HG03175 (cell line): ENCODE measurements around the gene CCDC3.
"Not testable (repeated sequence)": the region's sequence is repeated elsewhere in the genome, so short reads cannot be mapped to it uniquely, and the experiment has no call there.

Source experiments
- ATAC-seq: cut with Tn5 transposase; IDR thresholded peaks from one replicate; pipeline ENCODE4 v1.9.1; 2021; ENCODE audit warnings: mild to moderate bottlenecking, moderate library complexity; ENCODE audit not compliant: unreplicated experiment

CCDC3 gene

GRCh38 chr10:13001041-13001886 is at the start of gene CCDC3:
CCDC3 (minus strand) TSS chr10:13001713; CDS start chr10:13001570, 143 bp downstream.
- ATAC-seq = no peak

DNA sequence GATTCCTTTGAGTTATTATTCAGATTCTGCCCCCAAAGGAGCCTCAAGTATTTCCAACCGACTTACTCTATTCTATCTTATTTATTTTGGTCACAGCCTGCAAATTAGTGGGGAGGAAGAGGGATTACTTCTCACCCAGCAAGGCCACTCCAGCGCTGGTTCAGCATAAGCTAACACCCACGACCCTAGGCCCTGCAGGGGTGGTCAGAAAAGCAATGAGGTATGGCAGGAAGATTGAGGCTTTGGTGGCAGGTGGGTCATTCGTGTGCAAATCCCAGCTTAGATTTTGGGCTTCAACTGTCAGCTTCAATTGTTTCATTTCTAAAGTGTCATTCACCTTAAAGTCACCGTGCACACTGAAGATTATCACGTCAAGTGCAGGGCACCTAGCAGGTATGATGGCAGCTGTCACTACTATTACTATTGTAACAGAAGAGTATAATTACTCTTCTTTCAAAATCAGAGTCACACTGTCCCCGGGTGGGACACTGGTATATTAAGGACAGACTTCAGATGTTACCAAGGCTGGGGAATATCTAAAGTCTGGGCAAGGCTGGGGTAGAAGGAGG is 49.7 kb upstream of the CCDC3 start:
- no peak for ATAC-seq

DNA sequence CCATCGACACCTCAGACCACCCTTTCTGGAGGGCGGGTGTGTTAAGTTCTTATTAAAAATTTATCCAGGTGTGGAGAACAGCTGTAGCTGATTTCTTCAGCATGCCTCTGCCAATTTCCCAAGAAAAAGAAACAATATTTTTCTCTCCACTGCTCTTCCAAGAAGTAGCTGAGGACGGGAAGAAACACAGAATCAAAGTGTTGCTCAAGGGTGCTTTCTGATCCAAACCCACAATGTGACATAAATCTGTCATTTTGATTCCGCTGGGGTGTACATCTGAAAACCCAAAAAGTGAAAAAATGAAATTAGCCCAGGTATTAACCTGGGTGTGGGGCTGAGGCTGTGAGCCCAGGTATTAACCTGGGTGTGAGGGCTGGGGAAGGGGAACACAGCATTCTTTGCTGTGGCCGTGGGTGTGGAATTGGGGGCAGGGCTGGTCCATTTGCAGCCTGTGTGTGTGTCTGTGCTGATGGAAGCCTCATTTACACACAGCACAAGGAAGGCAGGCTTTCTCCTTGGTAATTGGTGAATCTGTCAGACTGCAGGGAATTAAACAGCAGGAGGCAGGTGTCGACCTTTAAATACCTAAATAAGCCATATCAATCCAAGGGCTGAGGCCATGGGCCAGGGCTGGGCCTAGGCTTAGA is 48.4 kb upstream of the CCDC3 start:
- ATAC-seq = no peak

DNA sequence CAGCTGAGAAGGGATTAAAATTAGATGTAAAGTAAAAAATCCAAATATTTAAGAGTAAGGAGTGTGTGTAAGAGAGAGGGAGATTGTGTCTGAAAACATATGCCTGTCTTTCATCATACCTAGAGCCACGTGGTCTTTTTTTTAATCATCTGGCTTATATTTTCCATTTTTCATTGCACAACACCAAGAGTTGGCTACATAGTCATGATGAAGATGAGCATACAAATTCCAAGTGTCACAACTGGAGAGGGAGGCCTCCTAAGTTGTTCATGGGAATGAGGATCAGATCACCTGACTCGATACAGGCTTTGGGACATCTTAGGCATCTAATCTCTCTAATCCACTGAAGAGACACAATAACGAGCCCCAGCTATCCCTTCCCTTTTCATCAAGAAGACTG is 47.2 kb upstream of the CCDC3 start:
- no peak for ATAC-seq

- ATAC-seq = no peak
These were observed 46.2 kb upstream of the CCDC3 start for GRCh38 chr10:13047529-13048206.

GRCh38 chr10:13046851-13047528 is 45.5 kb upstream of the CCDC3 start:
- ATAC-seq = no peak

GRCh38 chr10:13043520-13043919 is 42.0 kb upstream of the CCDC3 start:
- ATAC-seq = no peak

DNA sequence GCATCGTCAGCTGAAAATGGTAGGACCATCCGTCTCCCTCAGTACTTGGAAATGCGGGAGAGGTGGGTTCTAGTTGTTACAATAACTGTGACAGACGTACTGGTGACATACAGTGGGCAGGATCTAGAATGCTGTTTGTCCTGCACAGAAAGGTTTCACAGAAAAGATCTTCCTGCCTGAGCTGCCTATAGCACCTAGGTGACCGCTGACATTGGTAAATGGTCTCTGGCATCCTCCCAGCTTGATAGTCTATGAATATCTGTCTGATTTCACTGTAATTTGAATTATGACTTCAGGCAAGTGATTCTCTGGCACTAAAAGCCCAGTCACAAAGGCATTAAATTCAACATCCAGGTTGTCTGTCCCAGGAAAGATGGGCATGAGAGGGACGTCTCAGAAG is 38.2 kb upstream of the CCDC3 start:
- no peak for ATAC-seq

DNA sequence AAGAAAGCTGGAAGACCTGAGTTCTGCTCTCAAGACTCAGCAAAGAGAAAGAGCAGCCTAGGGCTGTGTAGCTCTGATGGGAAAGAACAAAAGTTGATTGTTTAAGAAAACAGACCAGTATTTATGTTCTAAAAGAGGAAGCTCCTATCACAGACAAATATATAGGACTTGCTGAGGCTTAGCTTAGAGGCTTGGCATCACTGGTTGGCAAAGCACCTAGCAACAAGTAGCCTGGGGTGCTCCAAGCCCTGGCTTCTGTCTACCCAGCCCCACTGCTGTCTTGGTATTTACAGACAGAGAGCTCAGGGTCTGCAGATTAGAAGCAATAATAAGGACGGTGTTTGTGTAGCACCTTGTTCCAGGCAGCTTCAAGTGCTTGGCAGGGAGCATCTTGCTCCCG is 36.9 kb upstream of the CCDC3 start:
- ATAC-seq = no peak

- no peak for ATAC-seq
These were observed 36.3 kb upstream of the CCDC3 start for GRCh38 chr10:13037832-13038231.

DNA sequence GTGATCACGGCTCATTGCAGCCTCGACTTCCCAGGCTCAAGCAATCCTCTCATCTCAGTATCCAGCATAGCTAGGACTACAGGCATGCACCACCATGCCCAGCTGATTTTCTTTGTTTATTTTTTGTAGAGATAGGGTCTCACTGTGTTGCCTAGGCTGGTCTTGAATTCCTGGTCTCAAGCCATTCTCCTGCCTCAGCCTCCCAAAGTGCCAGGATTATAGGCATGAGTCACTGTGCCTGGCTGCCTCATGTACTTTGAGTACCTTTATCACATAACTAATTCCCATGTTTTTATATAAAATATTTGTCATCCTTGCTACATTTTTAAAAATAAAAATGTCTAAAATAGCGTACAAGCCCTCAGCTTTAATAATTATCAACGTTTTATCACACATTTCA is 35.3 kb upstream of the CCDC3 start:
- ATAC-seq = no peak

DNA sequence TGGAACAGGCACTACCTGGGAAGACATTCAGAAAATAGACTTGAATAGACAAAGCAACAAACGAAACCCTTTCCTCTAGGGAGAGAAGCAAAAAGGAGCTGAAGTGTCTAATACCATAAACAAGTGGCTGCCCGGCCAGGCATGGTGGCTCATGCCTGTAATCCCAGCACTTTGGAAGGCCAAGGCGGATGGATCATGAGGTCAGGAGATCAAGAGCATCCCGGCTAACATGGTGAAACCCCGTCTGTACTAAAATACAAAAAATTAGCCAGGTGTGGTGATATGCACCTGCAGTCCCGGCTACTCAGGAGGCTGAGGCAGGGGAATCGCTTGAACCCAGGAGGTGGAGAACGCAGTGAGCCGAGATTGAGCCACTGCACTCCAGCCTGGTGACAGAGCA is 34.2 kb upstream of the CCDC3 start:
- ATAC-seq = not testable (repeated sequence)

DNA sequence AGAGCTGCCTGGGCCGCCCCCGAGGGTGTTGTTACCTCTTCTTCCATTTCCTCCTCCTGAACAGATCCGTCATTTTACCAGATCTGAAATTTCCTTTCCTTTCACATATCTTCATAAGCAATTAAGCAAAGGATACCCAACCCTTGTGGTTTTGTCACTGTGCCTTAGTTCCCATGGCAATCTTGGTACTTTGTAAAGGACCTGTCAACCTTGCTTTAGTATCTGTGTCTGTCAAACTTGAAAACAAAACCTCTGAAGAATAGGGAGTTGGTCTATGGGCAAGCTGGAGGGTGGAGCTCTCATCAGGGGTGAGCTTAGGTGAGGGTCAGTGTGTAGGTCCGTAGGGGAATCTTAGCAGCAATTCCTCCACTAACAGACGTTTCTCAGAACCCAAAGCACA is 25.4 kb upstream of the CCDC3 start:
- ATAC-seq = no peak

GRCh38 chr10:13023754-13024153 is 22.2 kb upstream of the CCDC3 start:
- ATAC-seq = no peak

DNA sequence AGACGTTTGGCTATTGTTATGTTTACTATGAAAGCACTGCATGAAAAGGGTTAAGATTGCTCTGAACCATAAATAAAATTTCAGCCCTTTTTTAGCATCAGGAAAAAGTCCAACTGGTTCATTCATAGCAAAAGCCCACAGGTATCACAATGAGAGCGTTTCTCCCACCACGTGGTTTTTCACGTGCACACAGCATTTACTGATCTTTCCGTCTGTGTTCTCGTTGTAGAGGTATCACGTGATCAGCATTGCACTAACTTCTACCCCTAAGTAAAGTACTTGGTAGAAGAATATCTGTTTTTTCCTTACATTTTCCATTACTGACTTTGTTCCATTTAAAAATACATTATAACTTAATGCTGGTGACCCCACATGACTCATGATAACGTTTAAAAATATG is 17.8 kb upstream of the CCDC3 start:
- no peak for ATAC-seq

GRCh38 chr10:13018171-13018570 is 16.7 kb upstream of the CCDC3 start:
- ATAC-seq = no peak

- no peak for ATAC-seq
These were observed 15.4 kb upstream of the CCDC3 start for GRCh38 chr10:13016886-13017285.

- no peak for ATAC-seq
These were observed 14.9 kb upstream of the CCDC3 start for GRCh38 chr10:13016426-13016825.

GRCh38 chr10:13006037-13006436 is 4.5 kb upstream of the CCDC3 start:
- ATAC-seq = no peak

- no peak for ATAC-seq
These were observed 2.2 kb upstream of the CCDC3 start for GRCh38 chr10:13003759-13004158.

GRCh38 chr10:13003004-13003403 is 1.5 kb upstream of the CCDC3 start:
- no peak for ATAC-seq
